Lower leg skin (tissue), 3 donors: ENCODE measurements around the gene FERMT3.

ENCODE experiments used
- POLR2A ChIP-seq, 2 donors: fragments of 450-650 bp; IDR thresholded peaks; one replicate each; pipeline ENCODE4 v1.6.1; 2016 to 2017; ENCODE audit warnings: antibody characterized with exemption in 2 of 2, mild to moderate bottlenecking in 1 of 2, moderate library complexity in 1 of 2
- TF ChIP-seq, protein P1 (sequence below), 3 donors: fragments of 450-650 bp; IDR thresholded peaks; one replicate each; pipeline ENCODE4 v1.5.1; 2016; ENCODE audit warnings: antibody characterized with exemption in 3 of 3, mild to moderate bottlenecking in 3 of 3, moderate library complexity in 2 of 3

GRCh38 chr11:64224891-64225607, 18.5 kb downstream of the FERMT3 start:
- TF ChIP-seq POLR2A (IDR thresholded peaks at IDR 0.05): no peak
- TF ChIP-seq, protein P1, sequence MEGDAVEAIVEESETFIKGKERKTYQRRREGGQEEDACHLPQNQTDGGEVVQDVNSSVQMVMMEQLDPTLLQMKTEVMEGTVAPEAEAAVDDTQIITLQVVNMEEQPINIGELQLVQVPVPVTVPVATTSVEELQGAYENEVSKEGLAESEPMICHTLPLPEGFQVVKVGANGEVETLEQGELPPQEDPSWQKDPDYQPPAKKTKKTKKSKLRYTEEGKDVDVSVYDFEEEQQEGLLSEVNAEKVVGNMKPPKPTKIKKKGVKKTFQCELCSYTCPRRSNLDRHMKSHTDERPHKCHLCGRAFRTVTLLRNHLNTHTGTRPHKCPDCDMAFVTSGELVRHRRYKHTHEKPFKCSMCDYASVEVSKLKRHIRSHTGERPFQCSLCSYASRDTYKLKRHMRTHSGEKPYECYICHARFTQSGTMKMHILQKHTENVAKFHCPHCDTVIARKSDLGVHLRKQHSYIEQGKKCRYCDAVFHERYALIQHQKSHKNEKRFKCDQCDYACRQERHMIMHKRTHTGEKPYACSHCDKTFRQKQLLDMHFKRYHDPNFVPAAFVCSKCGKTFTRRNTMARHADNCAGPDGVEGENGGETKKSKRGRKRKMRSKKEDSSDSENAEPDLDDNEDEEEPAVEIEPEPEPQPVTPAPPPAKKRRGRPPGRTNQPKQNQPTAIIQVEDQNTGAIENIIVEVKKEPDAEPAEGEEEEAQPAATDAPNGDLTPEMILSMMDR (IDR thresholded peaks at IDR 0.05): no peak
